Neutrophil (primary cell): ENCODE data around the gene CDK19.
"Not testable (repeated sequence)": the region's sequence is repeated elsewhere in the genome, so short reads cannot be mapped to it uniquely, and the experiment has no call there.

ENCODE experiments used
- H3K27ac ChIP-seq: fragments of 200-600 bp; sonication (generic); 2 replicates; pipeline ENCODE4 v1.5.1; 2016; ENCODE audit warnings: mild to moderate bottlenecking, moderate library complexity
- H3K27me3 ChIP-seq: fragments of 200-600 bp; sonication (generic); 2 replicates; pipeline ENCODE4 v1.6.0; 2016; ENCODE audit warnings: mild to moderate bottlenecking
- H3K36me3 ChIP-seq: fragments of 200-600 bp; sonication (generic); 2 replicates; pipeline ENCODE4 v1.5.1; 2017
- H3K4me1 ChIP-seq, 2 experiments: fragments of 200-600 bp in 1 of 2; sonication (generic) in 1 of 2; 1 replicate in 1 of 2; 2 replicates in 1 of 2; pipeline versions ENCODE4 v1.5.1 to v1.6.1; 2013 to 2016; ENCODE audit warnings: low read depth in 1 of 2, low read length in 1 of 2, mild to moderate bottlenecking in 1 of 2, moderate library complexity in 1 of 2; ENCODE audit not compliant: control insufficient read depth in 1 of 2, insufficient read depth in 1 of 2
- H3K4me3 ChIP-seq, 2 experiments: fragments of 200-600 bp in 1 of 2; sonication (generic) in 1 of 2; 1 replicate in 1 of 2; 2 replicates in 1 of 2; pipeline ENCODE4 v1.5.1; 2013 to 2016; ENCODE audit warnings: low read depth in 1 of 2, low read length in 1 of 2, mild to moderate bottlenecking in 1 of 2, moderate library complexity in 1 of 2
- H3K9me3 ChIP-seq: fragments of 200-600 bp; sonication (generic); 2 replicates; pipeline ENCODE4 v1.5.1; 2016
- CTCF ChIP-seq: fragments of 200-600 bp; sonication (generic); IDR thresholded peaks from 2 replicates; pipeline ENCODE4 v1.5.1; 2016; ENCODE audit warnings: antibody characterized with exemption

Gene CDK19

GRCh38 chr6:110755411-110755834 lies 59.8 kb downstream of the CDK19 start:
- Histone ChIP-seq H3K4me1 (peaks cover 17 to 18% of the 10 kb centered on the region in 2 experiments), H3K27ac (no peak overlapping the region), H3K9me3 (no peaks in the 10 kb centered on the region), H3K36me3 (no peaks in the 10 kb centered on the region), H3K27me3 (no peaks in the 10 kb centered on the region), H3K4me3 (no peak overlapping the region)
- TF ChIP-seq CTCF: no peak

GRCh38 chr6:110753936-110754668 lies 61.2 kb downstream of the CDK19 start:
- H3K4me1 ChIP-seq: peaks cover 27 to 29% of the 10 kb centered on the region in 2 experiments
- H3K27ac ChIP-seq, H3K4me3 ChIP-seq, H3K36me3 ChIP-seq, H3K27me3 ChIP-seq, H3K9me3 ChIP-seq: not testable (repeated sequence)

- Histone ChIP-seq H3K27ac (no peak overlapping the region), H3K4me1 (peaks cover 28 to 29% of the 10 kb centered on the region in 2 experiments), H3K36me3 (no peaks in the 10 kb centered on the region), H3K9me3 (peaks cover 2% of the 10 kb centered on the region), H3K27me3 (no peaks in the 10 kb centered on the region), H3K4me3 (no peak overlapping the region)
- no peak for TF ChIP-seq CTCF
Observed at GRCh38 chr6:110748453-110748852, 66.8 kb downstream of the CDK19 start.

- peaks cover 12% of the 10 kb centered on the region for H3K36me3 ChIP-seq
- H3K27me3 ChIP-seq: no peaks in the 10 kb centered on the region
- H3K4me3 ChIP-seq: no peak overlapping the region
- H3K27ac ChIP-seq: no peak overlapping the region
- no peak for TF ChIP-seq CTCF
- H3K4me1 ChIP-seq: peaks cover 22 to 25% of the 10 kb centered on the region in 2 experiments
- H3K9me3 ChIP-seq: peaks cover 17% of the 10 kb centered on the region
Observed at GRCh38 chr6:110746680-110747079, 68.6 kb downstream of the CDK19 start.

GRCh38 chr6:110744991-110745390 lies 70.3 kb downstream of the CDK19 start:
- H3K4me3 ChIP-seq: no peak overlapping the region
- no peak overlapping the region for H3K27ac ChIP-seq
- H3K9me3 ChIP-seq: peaks cover 17% of the 10 kb centered on the region
- peaks cover 6 to 8% of the 10 kb centered on the region in 2 experiments for H3K4me1 ChIP-seq
- H3K27me3 ChIP-seq: no peaks in the 10 kb centered on the region
- TF ChIP-seq CTCF: no peak
- H3K36me3 ChIP-seq: peaks cover 12% of the 10 kb centered on the region

GRCh38 chr6:110742552-110742951 lies 72.7 kb downstream of the CDK19 start:
- H3K27me3 ChIP-seq, H3K27ac ChIP-seq, H3K4me3 ChIP-seq: not testable (repeated sequence)
- Histone ChIP-seq H3K9me3 (peaks cover 17% of the 10 kb centered on the region), H3K4me1 (peaks cover 12 to 17% of the 10 kb centered on the region in 2 experiments), H3K36me3 (peaks cover 12% of the 10 kb centered on the region)
